CD4-positive, alpha-beta T cell (primary cell): ENCODE measurements around the gene MCOLN1. TPM values are rescaled to one million over a fixed set of nuclear protein-coding genes. Genes with fewer than 3 reads are reported as not detected.

Source experiments
- ATAC-seq: fragments of 200-7000 bp; cut with Tn5 transposase; one replicate; pipeline ENCODE4 v1.10.0; 2022; ENCODE audit warnings: mild to moderate bottlenecking; ENCODE audit not compliant: poor library complexity
- CTCF ChIA-PET: fragments of 350-600 bp; sonication (Branson Sonifier 250); formaldehyde crosslinking; loops from one replicate; lab custom pipeline; 2021; ENCODE audit warnings: antibody characterized with exemption, inconsistent platforms; lab: Charles Lee
- POLR2A ChIA-PET: fragments of 350-600 bp; sonication (Branson Sonifier 250); formaldehyde crosslinking; loops from one replicate; lab custom pipeline; 2021; ENCODE audit warnings: antibody characterized with exemption, inconsistent platforms; lab: Charles Lee
- DNase-seq, 14 experiments: peaks; one replicate each; pipeline ENCODE4 v3.0.0-alpha.2; 2013 to 2020; ENCODE audit warnings: mixed read lengths in 2 of 14
- H3K27ac ChIP-seq, 2 donors: one replicate each; pipeline versions ENCODE4 v1.5.1 to v1.7.0; 2013; ENCODE audit warnings: low read length in 2 of 2, low read depth in 1 of 2, mild to moderate bottlenecking in 1 of 2
- H3K27me3 ChIP-seq, 2 experiments: 1 replicate in 1 of 2; 2 replicates in 1 of 2; pipeline versions ENCODE4 v1.6.1 to v1.7.0; 2013; ENCODE audit warnings: low read length in 2 of 2, control low read depth in 1 of 2, mild to moderate bottlenecking in 1 of 2, moderate library complexity in 1 of 2; ENCODE audit not compliant: insufficient read depth in 2 of 2, control insufficient read depth in 1 of 2
- H3K36me3 ChIP-seq: one replicate; pipeline ENCODE4 v1.6.1; 2013; ENCODE audit warnings: low read length, control low read depth; ENCODE audit not compliant: insufficient read depth
- H3K4me1 ChIP-seq: one replicate; pipeline ENCODE4 v1.6.1; 2013; ENCODE audit warnings: low read length, control low read depth; ENCODE audit not compliant: insufficient read depth
- H3K4me3 ChIP-seq: one replicate; pipeline ENCODE4 v1.5.1; 2013; ENCODE audit warnings: mild to moderate bottlenecking, low read length, moderate library complexity
- H3K9me3 ChIP-seq, 2 experiments: 1 replicate in 1 of 2; 2 replicates in 1 of 2; pipeline versions ENCODE4 v1.6.1 to v1.7.0; 2013; ENCODE audit warnings: low read length in 2 of 2, mild to moderate bottlenecking in 2 of 2, control low read depth in 1 of 2, moderate library complexity in 1 of 2; ENCODE audit not compliant: control insufficient read depth in 1 of 2, insufficient read depth in 1 of 2
- H3K27ac Mint-ChIP-seq: one replicate; pipeline ENCODE4 v1.8.0; 2020; ENCODE audit warnings: mixed read lengths
- H3K27me3 Mint-ChIP-seq: one replicate; pipeline ENCODE4 v1.8.0; 2021; ENCODE audit warnings: mixed read lengths
- H3K36me3 Mint-ChIP-seq: one replicate; pipeline ENCODE4 v1.8.0; 2021; ENCODE audit warnings: low read depth, mixed read lengths
- H3K4me1 Mint-ChIP-seq: one replicate; pipeline ENCODE4 v1.8.0; 2021; ENCODE audit warnings: low read depth, mixed read lengths
- H3K4me3 Mint-ChIP-seq: one replicate; pipeline ENCODE4 v1.8.0; 2020; ENCODE audit warnings: mild to moderate bottlenecking, mixed read lengths
- H3K9me3 Mint-ChIP-seq: one replicate; pipeline ENCODE4 v1.8.0; 2020; ENCODE audit warnings: mixed read lengths
- intact Hi-C, 2 experiments: fragments of 100-400 bp; cut with DNase I in 1 of 2; cut with micrococcal nuclease in 1 of 2; formaldehyde crosslinking; loops; one replicate each; pipeline versions ENCODE4 v1.15.1 to v1.9.0; 2023 to 2025; cut with DNase I, micrococcal nuclease
- total RNA-seq, 174 experiments: library from RNA in 2 of 174; stranded (reverse) in 2 of 174; gene quantifications; one replicate each; pipeline ENCODE4 v1.2.3 and lab custom pipeline; 2021 to 2026
- TF ChIP-seq, protein P1 (sequence below): fragments of 200-600 bp; IDR thresholded peaks from one replicate; pipeline ENCODE4 v1.8.0; 2022; ENCODE audit warnings: antibody characterized with exemption, mild to moderate bottlenecking

Gene MCOLN1
- total RNA-seq, 2 experiments from 2014 or later = 7.9 to 8.8 TPM

DNA sequence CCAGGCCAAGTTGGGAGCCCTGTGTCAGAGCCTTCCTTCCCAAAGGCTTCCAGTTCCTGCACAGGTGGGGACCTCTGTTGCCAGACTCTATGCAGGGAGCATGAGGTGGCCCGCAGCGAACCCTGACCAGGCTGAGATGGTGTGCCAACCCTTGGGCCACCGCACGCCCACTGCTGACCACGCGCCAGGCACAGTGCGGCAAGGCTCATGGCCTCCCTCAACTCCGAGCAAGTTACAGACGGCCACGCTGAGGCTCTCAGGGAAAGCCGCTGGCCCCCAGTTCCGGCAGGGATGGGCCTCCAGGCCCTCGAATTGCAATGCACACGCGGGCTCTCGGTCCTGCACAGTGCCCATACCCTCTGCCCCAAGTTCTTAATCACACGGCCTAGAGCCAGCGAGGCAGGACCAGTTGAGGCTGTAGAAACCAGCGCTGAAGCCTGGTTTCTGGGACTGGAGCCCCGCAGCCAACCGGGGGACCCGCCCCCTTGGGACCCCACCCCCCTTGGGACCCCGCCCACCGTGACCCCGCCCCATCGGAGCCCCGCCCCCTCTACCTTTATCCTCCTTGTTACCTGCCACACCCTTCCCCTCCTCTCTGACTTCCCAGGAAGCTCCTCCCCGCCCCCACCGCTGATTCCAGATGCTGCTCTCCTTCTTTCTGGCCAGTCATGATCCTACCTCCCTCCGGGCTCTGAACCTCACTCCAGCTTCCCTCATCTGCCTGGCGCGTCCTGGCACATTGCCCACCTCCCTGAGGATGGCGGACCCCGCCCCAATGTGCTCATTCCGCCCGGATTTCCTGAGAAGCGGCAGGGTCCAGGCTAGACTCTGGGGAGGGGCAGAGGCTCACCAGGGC, 39.6 kb upstream of the MCOLN1 start:
- H3K36me3 ChIP-seq = no peaks in the 10 kb centered on the region
- Mint-ChIP-seq H3K9me3 (no peaks in the 10 kb centered on the region), H3K27me3 (peaks cover 6% of the 10 kb centered on the region), H3K4me3 (peak overlapping the region; percentile 11), H3K4me1 (peaks cover 9% of the 10 kb centered on the region), H3K27ac (peak overlapping the region; percentile 18), H3K36me3 (no peaks in the 10 kb centered on the region)
- no peaks in the 10 kb centered on the region for H3K9me3 ChIP-seq
- TF ChIP-seq, protein P1, sequence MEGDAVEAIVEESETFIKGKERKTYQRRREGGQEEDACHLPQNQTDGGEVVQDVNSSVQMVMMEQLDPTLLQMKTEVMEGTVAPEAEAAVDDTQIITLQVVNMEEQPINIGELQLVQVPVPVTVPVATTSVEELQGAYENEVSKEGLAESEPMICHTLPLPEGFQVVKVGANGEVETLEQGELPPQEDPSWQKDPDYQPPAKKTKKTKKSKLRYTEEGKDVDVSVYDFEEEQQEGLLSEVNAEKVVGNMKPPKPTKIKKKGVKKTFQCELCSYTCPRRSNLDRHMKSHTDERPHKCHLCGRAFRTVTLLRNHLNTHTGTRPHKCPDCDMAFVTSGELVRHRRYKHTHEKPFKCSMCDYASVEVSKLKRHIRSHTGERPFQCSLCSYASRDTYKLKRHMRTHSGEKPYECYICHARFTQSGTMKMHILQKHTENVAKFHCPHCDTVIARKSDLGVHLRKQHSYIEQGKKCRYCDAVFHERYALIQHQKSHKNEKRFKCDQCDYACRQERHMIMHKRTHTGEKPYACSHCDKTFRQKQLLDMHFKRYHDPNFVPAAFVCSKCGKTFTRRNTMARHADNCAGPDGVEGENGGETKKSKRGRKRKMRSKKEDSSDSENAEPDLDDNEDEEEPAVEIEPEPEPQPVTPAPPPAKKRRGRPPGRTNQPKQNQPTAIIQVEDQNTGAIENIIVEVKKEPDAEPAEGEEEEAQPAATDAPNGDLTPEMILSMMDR = no peak
- ChIA-PET CTCF (no interaction called here), POLR2A (no interaction called here)
- H3K4me3 ChIP-seq = no peak overlapping the region
- intact Hi-C loops = no loop called here
- peaks cover 8% of the 10 kb centered on the region for H3K4me1 ChIP-seq
- H3K27me3 ChIP-seq = no peaks in the 10 kb centered on the region
- ATAC-seq (no peak), DNase-seq (peak in 1 of 14 experiments; percentile 41)
- H3K27ac ChIP-seq = no peak overlapping the region

DNA sequence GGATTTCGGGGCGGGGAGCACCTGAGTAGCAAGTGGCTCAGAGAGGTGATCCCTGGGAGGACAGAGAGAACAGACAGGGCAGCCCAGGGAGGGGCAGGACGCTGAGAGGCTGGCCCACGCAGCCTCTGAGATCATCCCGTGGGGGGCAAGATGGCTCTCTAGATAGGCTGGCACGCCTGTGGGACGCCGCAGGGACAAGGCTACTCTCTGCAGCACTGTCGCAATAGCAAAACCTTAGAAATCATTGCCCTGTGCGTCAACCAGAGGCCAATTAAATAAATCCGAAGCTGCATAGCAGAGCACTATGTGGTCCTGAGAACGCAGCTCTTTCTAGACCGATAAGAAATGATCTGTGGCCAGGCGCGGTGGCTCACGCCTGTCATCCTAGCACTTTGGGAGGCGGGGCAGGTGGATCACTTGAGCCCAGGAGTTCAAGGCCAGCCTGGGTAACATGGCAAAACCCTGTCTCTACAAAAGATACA, 38.7 kb upstream of the MCOLN1 start:
- CTCF ChIA-PET = no interaction called here
- H3K4me3 Mint-ChIP-seq = no peak overlapping the region
- intact Hi-C loops = no loop called here
- no peaks in the 10 kb centered on the region for H3K27me3 ChIP-seq
- peaks cover 9% of the 10 kb centered on the region for H3K4me1 Mint-ChIP-seq
- no peaks in the 10 kb centered on the region for H3K36me3 ChIP-seq
- H3K4me1 ChIP-seq = peaks cover 16% of the 10 kb centered on the region
- TF ChIP-seq, protein P1 = no peak
- ATAC-seq = no peak
- no peak overlapping the region for H3K27ac ChIP-seq
- H3K9me3 ChIP-seq = no peaks in the 10 kb centered on the region
- POLR2A ChIA-PET = no interaction called here
- H3K27ac Mint-ChIP-seq = peak overlapping the region; percentile 18
- H3K36me3 Mint-ChIP-seq = no peaks in the 10 kb centered on the region
- DNase-seq = no peak
- H3K27me3 Mint-ChIP-seq = peaks cover 6% of the 10 kb centered on the region
- H3K9me3 Mint-ChIP-seq = no peaks in the 10 kb centered on the region
- no peak overlapping the region for H3K4me3 ChIP-seq

DNA sequence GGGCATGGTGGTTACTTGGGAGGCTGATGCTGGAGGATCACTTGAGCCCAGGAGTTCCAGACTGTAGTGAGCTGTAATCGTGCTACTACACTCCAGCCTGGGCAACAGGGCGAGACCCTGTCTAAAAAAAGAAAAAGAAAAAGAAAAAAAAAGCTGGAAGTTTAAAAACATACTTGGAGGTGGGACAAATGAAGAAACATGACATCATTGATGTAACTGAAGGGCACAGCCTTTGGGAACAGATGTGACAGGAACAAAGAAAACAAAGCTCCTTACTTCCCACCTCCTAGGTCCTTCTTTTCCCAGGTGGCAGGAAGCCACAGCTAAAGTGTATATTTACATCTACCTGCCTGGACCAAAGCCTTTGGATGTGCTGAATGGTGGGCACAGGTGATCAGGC, 35.5 kb upstream of the MCOLN1 start:
- POLR2A ChIA-PET = no interaction called here
- Mint-ChIP-seq H3K36me3 (no peaks in the 10 kb centered on the region), H3K4me1 (peaks cover 16% of the 10 kb centered on the region), H3K4me3 (peak overlapping the region; percentile 48), H3K27ac (no peak overlapping the region), H3K27me3 (peaks cover 6% of the 10 kb centered on the region), H3K9me3 (no peaks in the 10 kb centered on the region)
- H3K9me3 ChIP-seq = no peaks in the 10 kb centered on the region
- H3K4me1 ChIP-seq = peaks cover 23% of the 10 kb centered on the region
- intact Hi-C loops = no loop called here
- no peaks in the 10 kb centered on the region for H3K27me3 ChIP-seq
- TF ChIP-seq, protein P1 = no peak
- H3K36me3 ChIP-seq = no peaks in the 10 kb centered on the region
- CTCF ChIA-PET = no interaction called here
- DNase-seq (no peak), ATAC-seq (no peak)
- H3K27ac ChIP-seq = no peak overlapping the region
- H3K4me3 ChIP-seq = no peak overlapping the region
